ENCODE measurements around the gene SYT17.
"Not testable (repeated sequence)": the region's sequence is repeated elsewhere in the genome, so short reads cannot be mapped to it uniquely, and the experiment has no call there.

SYT17 gene

GRCh38 chr16:19172098-19172780 is 4.2 kb downstream of the SYT17 start:
- DNase-seq: peak in 1 of 51 donors; percentile 37

GRCh38 chr16:19173059-19173458 is 5.0 kb downstream of the SYT17 start:
- DNase-seq: no peak

GRCh38 chr16:19173649-19174383 is 5.8 kb downstream of the SYT17 start:
- peak in 1 of 51 donors; percentile 40 for DNase-seq

GRCh38 chr16:19174478-19174877 is 6.4 kb downstream of the SYT17 start:
- DNase-seq: no peak

GRCh38 chr16:19175492-19176262 is 7.6 kb downstream of the SYT17 start:
- DNase-seq: no peak

- DNase-seq: no peak
Measured at GRCh38 chr16:19177111-19177739, 9.2 kb downstream of the SYT17 start.

GRCh38 chr16:19179546-19180490 is 11.8 kb downstream of the SYT17 start:
- peak in 20 of 51 donors; percentile 2 to 36 (median 12) for DNase-seq

GRCh38 chr16:19180741-19181140 is 12.7 kb downstream of the SYT17 start:
- no peak for DNase-seq

GRCh38 chr16:19182481-19182880 is 14.4 kb downstream of the SYT17 start:
- DNase-seq: no peak

- DNase-seq: no peak
Measured at GRCh38 chr16:19183187-19183586, 15.1 kb downstream of the SYT17 start.

- peak in 1 of 51 donors; percentile 7 for DNase-seq
Measured at GRCh38 chr16:19184823-19185509, 16.9 kb downstream of the SYT17 start.

GRCh38 chr16:19185510-19185851 is 17.4 kb downstream of the SYT17 start:
- no peak for DNase-seq

GRCh38 chr16:19186408-19186807 is 18.4 kb downstream of the SYT17 start:
- DNase-seq: no peak

GRCh38 chr16:19187961-19188360 is 19.9 kb downstream of the SYT17 start:
- not testable (repeated sequence) for DNase-seq

- DNase-seq: no peak
Measured at GRCh38 chr16:19188406-19188805, 20.4 kb downstream of the SYT17 start.

- DNase-seq: no peak
Measured at GRCh38 chr16:19192865-19193264, 24.8 kb downstream of the SYT17 start.

- DNase-seq: peak in 16 of 51 donors; percentile 6 to 68 (median 11)
Measured at GRCh38 chr16:19196871-19197270, 28.8 kb downstream of the SYT17 start.

- DNase-seq: no peak
Measured at GRCh38 chr16:19203374-19203966, 35.4 kb downstream of the SYT17 start.

GRCh38 chr16:19210280-19210924 is 42.4 kb downstream of the SYT17 start:
- peak in 2 of 51 donors; percentile 7 to 29 for DNase-seq
